ENCODE results near the gene SLC9C2. TPM values are rescaled to one million over a fixed set of nuclear protein-coding genes. Genes with fewer than 3 reads are reported as not detected.

The SLC9C2 gene
- total RNA-seq, 4 donors from 2014 or later, result 0.34 TPM; not detected in 3

DNA sequence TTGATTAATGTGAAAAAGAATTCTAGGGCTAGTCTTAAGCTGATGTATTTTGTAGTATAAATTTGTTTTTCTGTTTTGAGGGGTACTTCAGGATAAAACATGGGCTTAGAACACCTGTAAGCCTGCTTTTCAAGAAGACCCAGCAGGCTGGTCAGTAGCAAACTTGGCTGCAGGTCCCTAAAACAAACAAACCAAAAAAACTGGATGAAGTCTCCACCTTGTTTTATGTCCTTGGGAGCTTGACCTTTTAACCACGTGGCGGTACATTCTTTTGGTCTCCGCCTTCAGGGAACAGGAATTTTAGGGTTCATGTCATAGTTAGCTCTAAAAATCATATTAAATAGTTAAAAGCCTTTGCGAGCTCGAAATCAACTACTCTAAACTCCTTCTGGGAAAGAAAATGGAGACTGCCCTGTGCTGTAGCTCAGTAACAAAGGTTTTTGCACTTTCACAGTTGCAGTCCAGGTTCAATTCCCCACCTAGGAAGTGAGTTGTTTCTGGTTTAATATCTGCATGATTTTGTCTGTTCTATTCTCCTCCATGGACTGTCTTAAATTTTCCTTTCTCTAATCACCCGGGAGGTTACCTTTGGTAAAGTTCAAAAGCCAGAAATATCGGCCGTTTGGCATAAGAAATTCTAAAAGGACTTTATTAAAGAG is 107.1 kb downstream of the SLC9C2 start:
- TF ChIP-seq, protein P1, sequence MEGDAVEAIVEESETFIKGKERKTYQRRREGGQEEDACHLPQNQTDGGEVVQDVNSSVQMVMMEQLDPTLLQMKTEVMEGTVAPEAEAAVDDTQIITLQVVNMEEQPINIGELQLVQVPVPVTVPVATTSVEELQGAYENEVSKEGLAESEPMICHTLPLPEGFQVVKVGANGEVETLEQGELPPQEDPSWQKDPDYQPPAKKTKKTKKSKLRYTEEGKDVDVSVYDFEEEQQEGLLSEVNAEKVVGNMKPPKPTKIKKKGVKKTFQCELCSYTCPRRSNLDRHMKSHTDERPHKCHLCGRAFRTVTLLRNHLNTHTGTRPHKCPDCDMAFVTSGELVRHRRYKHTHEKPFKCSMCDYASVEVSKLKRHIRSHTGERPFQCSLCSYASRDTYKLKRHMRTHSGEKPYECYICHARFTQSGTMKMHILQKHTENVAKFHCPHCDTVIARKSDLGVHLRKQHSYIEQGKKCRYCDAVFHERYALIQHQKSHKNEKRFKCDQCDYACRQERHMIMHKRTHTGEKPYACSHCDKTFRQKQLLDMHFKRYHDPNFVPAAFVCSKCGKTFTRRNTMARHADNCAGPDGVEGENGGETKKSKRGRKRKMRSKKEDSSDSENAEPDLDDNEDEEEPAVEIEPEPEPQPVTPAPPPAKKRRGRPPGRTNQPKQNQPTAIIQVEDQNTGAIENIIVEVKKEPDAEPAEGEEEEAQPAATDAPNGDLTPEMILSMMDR (IDR thresholded peaks at IDR 0.05; ENCODE audit: low read depth), result no peak

GRCh38 chr1:173491508-173491907 is 111.4 kb downstream of the SLC9C2 start:
- TF ChIP-seq, protein P1 (IDR thresholded peaks at IDR 0.05; ENCODE audit: low read depth), result no peak

DNA sequence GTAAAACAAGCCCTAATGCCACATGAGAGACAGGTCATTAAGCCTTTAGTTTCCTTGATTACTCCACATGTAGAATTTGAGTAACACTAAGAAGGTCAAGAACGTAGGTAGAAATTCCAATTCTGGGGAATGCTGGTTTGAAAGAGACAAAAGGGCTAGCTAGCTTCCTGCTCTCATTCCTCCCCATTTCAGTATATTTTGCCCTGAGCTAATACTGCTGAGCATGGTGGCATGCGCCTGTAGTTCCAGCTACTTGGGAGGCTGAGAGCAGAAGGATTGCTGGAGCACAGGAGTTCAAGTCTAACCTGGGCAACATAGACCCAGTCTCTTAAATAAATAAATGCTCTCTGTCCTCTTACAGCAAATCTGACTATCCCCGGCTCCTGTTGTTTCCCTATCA is 112.9 kb downstream of the SLC9C2 start:
- TF ChIP-seq, protein P1 (IDR thresholded peaks at IDR 0.05; ENCODE audit: low read depth), result no peak

DNA sequence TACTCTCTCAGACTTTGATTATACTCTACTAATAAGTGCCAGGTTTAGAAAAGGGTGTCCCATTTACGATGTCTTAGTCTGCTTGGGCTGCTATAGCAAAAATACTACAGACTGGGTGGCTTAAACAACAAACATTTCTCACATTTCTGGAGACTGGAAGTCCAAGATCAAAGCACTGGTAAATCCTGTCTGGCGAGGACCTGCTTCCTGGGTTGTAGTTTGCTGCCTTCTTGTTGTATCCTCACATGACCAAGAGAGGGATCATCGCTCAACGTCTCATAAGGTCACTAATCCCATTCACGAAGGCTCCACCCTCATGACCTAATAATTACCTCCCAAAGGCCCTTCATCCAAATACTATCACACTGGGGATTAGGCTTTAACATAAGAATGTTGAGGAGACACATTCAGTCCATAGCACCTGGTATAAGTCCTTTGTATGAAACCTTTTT is 113.7 kb downstream of the SLC9C2 start:
- TF ChIP-seq, protein P1 (IDR thresholded peaks at IDR 0.05; ENCODE audit: low read depth), result no peak

GRCh38 chr1:173488001-173488400 is 114.9 kb downstream of the SLC9C2 start:
- TF ChIP-seq, protein P1 (IDR thresholded peaks at IDR 0.05; ENCODE audit: low read depth), result no peak

- TF ChIP-seq, protein P1 (IDR thresholded peaks at IDR 0.05; ENCODE audit: low read depth), result no peak
These were observed 117.5 kb downstream of the SLC9C2 start for GRCh38 chr1:173485401-173485800.

DNA sequence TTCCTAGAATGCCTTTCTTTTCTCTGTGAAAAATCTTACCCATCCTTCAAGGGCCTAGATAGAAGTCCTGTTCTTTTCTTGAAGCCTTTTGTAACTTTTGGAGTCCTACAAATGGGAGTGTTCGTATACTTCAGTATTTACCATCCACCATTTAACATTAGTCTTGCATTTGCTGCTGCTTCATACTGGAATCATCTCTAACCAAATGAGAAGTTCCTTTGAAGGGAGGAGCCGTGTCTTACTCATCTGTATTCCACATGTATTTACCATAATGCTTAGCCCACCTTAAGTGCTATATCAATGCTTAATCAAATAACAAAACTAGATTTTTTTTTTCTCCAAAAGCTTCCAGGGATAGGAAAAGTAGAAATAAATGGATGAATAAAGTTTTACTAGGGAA is 118.6 kb downstream of the SLC9C2 start:
- TF ChIP-seq, protein P1 (IDR thresholded peaks at IDR 0.05; ENCODE audit: low read depth), result no peak

All from subcutaneous adipose tissue (tissue), 4 donors.